IMR-90 (cell line): ENCODE measurements around the gene SLC6A13. TPM values are rescaled to one million over a fixed set of nuclear protein-coding genes. Genes with fewer than 3 reads are reported as not detected.

Source experiments
- ATAC-seq: fragments of 200-7000 bp; cut with Tn5 transposase; 2 replicates; pipeline ENCODE4 v1.9.1; 2020; ENCODE audit warnings: low read depth, mild to moderate bottlenecking, moderate library complexity
- BruUV-seq: library from RNA; stranded (reverse); fragments of 400-500 nt; replicated peaks from 2 replicates; lab custom pipeline; 2021; lab: Mats Ljungman, UMichigan
- CTCF ChIA-PET: fragments of 300-600 bp; formaldehyde crosslinking; extraction: SDS; loops from one replicate; lab custom pipeline; 2021; ENCODE audit warnings: antibody characterized with exemption; lab: Yijun Ruan, JAX
- POLR2A ChIA-PET: fragments of 300-600 bp; sonication (Branson Sonifier 250); formaldehyde crosslinking; loops from one replicate; lab custom pipeline; 2022; ENCODE audit warnings: antibody characterized with exemption; ENCODE audit not compliant: unreplicated experiment; lab: Charles Lee
- DNase-seq: peaks from one replicate; pipeline ENCODE4 v3.0.0; 2013
- H2AFZ ChIP-seq: replicated peaks from 2 replicates; pipeline ENCODE3; 2013; ENCODE audit warnings: low read length, mild to moderate bottlenecking; ENCODE audit not compliant: poor library complexity
- H2AK5ac ChIP-seq: 2 replicates; pipeline ENCODE4 v1.6.1; 2013; ENCODE audit warnings: low read depth, low read length, inconsistent platforms
- H2AK9ac ChIP-seq: replicated peaks from 2 replicates; pipeline ENCODE3; 2013; ENCODE audit warnings: mild to moderate bottlenecking, low read depth, low read length, moderate library complexity; ENCODE audit not compliant: poor library complexity
- H2BK120ac ChIP-seq: 2 replicates; pipeline ENCODE4 v1.6.1; 2013; ENCODE audit warnings: low read depth, low read length, inconsistent platforms
- H2BK15ac ChIP-seq: 3 replicates; pipeline ENCODE4 v1.6.1; 2013; ENCODE audit warnings: low read depth, low read length, inconsistent platforms
- H2BK20ac ChIP-seq: 2 replicates; pipeline ENCODE4 v1.6.1; 2013; ENCODE audit warnings: low read depth, mild to moderate bottlenecking, inconsistent platforms, low read length, moderate library complexity
- H2BK5ac ChIP-seq: 2 replicates; pipeline ENCODE4 v1.6.1; 2013; ENCODE audit warnings: mild to moderate bottlenecking, low read depth, low read length, inconsistent platforms; ENCODE audit not compliant: poor library complexity, severe bottlenecking
- H3K14ac ChIP-seq: replicated peaks from 2 replicates; pipeline ENCODE4 v1.6.1; 2013; ENCODE audit warnings: low read depth, low read length, inconsistent platforms
- H3K18ac ChIP-seq: 2 replicates; pipeline ENCODE4 v1.6.1; 2013; ENCODE audit warnings: low read depth, low read length, control low read depth
- H3K23ac ChIP-seq: 2 replicates; pipeline ENCODE4 v1.6.1; 2013; ENCODE audit warnings: low read depth, low read length, inconsistent platforms
- H3K27ac ChIP-seq: 2 replicates; pipeline ENCODE4 v1.5.1; 2013; ENCODE audit warnings: mild to moderate bottlenecking, control low read depth, low read length; ENCODE audit not compliant: insufficient read depth
- H3K27me3 ChIP-seq: 2 replicates; pipeline ENCODE4 v1.6.1; 2013; ENCODE audit warnings: low read length; ENCODE audit not compliant: control insufficient read depth, insufficient read depth
- H3K36me3 ChIP-seq: 2 replicates; pipeline ENCODE4 v1.6.1; 2013; ENCODE audit warnings: low read length, mixed read lengths; ENCODE audit not compliant: control insufficient read depth, insufficient read depth
- H3K4ac ChIP-seq: 2 replicates; pipeline ENCODE4 v1.6.1; 2013; ENCODE audit warnings: low read depth, low read length, inconsistent platforms
- H3K4me1 ChIP-seq: 2 replicates; pipeline ENCODE4 v1.6.1; 2013; ENCODE audit warnings: low read length, mixed read lengths; ENCODE audit not compliant: control insufficient read depth, insufficient read depth
- H3K4me2 ChIP-seq: 2 replicates; pipeline ENCODE4 v1.6.1; 2013; ENCODE audit warnings: low read depth, mild to moderate bottlenecking, control low read depth, low read length, moderate library complexity
- H3K4me3 ChIP-seq: 2 replicates; pipeline ENCODE4 v1.5.1; 2013; ENCODE audit warnings: low read depth, mild to moderate bottlenecking, control low read depth, low read length, moderate library complexity; ENCODE audit not compliant: insufficient read depth
- H3K56ac ChIP-seq: 2 replicates; pipeline ENCODE4 v1.6.1; 2013; ENCODE audit warnings: low read length, inconsistent platforms; ENCODE audit not compliant: insufficient read depth; ENCODE audit errors: extremely low read depth
- H3K79me1 ChIP-seq, 2 experiments: 2 replicates each; pipeline ENCODE4 v1.6.1; 2013; ENCODE audit warnings: low read length in 2 of 2, inconsistent platforms in 1 of 2, low read depth in 1 of 2
- H3K9ac ChIP-seq: 2 replicates; pipeline ENCODE4 v1.6.1; 2013; ENCODE audit warnings: low read depth, low read length, control low read depth
- H3K9me1 ChIP-seq: 2 replicates; pipeline ENCODE4 v1.6.1; 2013; ENCODE audit warnings: low read length, inconsistent platforms; ENCODE audit not compliant: insufficient read depth
- H3K9me3 ChIP-seq: 2 replicates; pipeline ENCODE4 v1.6.1; 2013; ENCODE audit warnings: low read length; ENCODE audit not compliant: control insufficient read depth, insufficient read depth
- H4K20me1 ChIP-seq: 2 replicates; pipeline ENCODE4 v1.6.1; 2013; ENCODE audit warnings: low read length, inconsistent platforms; ENCODE audit not compliant: insufficient read depth
- H4K5ac ChIP-seq: 2 replicates; pipeline ENCODE4 v1.6.1; 2013; ENCODE audit warnings: mild to moderate bottlenecking, low read depth, low read length, control low read depth
- H4K8ac ChIP-seq, 2 experiments: 2 replicates each; pipeline ENCODE4 v1.6.1; 2013; ENCODE audit warnings: low read depth in 2 of 2, low read length in 2 of 2, control low read depth in 1 of 2, inconsistent platforms in 1 of 2
- H4K91ac ChIP-seq: 2 replicates; pipeline ENCODE4 v1.6.1; 2013; ENCODE audit warnings: low read depth, low read length, inconsistent platforms; ENCODE audit not compliant: insufficient read depth
- MAFK ChIP-seq: IDR thresholded peaks from 2 replicates; pipeline ENCODE4 v1.6.1; 2012; ENCODE audit warnings: low read depth, low read length, improper control_type of control experiment
- MAZ ChIP-seq: IDR thresholded peaks from 2 replicates; pipeline ENCODE4 v1.6.1; 2012; ENCODE audit warnings: low read depth, mild to moderate bottlenecking, low read length, improper control_type of control experiment, moderate library complexity, borderline replicate concordance
- MXI1 ChIP-seq: IDR thresholded peaks from 2 replicates; pipeline ENCODE4 v1.6.1; 2012; ENCODE audit warnings: low read depth, mild to moderate bottlenecking, low read length, moderate library complexity, borderline replicate concordance
- RAD21 ChIP-seq: IDR thresholded peaks from 2 replicates; pipeline ENCODE4 v1.6.1; 2012; ENCODE audit warnings: low read length, improper control_type of control experiment
- WGBS, 2 experiments: methylation state at CpG; one replicate each; pipeline versions ENCODE4 v1.1.5 to v1.1.7; 2013; ENCODE audit warnings: missing lambda C conversion rate in 2 of 2; ENCODE audit not compliant: insufficient read length in 1 of 2; ENCODE audit errors: extremely low coverage in 2 of 2; 5-methylcytosine and 5-hydroxymethylcytosine counted together
- dilution Hi-C: fragments of 300-500 bp; cut with HindIII; formaldehyde crosslinking; loops from one replicate; pipeline ENCODE4 v1.14.3; 2018; ENCODE audit warnings: low sequenced_read_pairs; ENCODE audit not compliant: unreplicated experiment
- in situ Hi-C: fragments of 300-500 bp; cut with MboI; formaldehyde crosslinking; loops from 3 replicates; pipeline ENCODE4 v1.14.3; 2019; ENCODE audit warnings: low sequenced_read_pairs, inconsistent platforms, mixed read lengths
- intact Hi-C: fragments of 100-400 bp; cut with micrococcal nuclease; formaldehyde crosslinking; loops from 2 replicates; pipeline ENCODE4 v1.10.0; 2022
- polyA plus RNA-seq, 3 experiments: library from polyadenylated mRNA; depleted of rRNA; stranded (reverse); fragments of >200 nt; gene quantifications; 2 replicates each; pipeline ENCODE4 v1.2.3, GENCODE V29; 2012; ENCODE audit warnings: low replicate concordance in 1 of 3
- total RNA-seq: library from RNA; depleted of rRNA; stranded (reverse); fragments of >200 nt; gene quantifications from 2 replicates; pipeline ENCODE4 v1.2.3, GENCODE V29; 2012

Gene SLC6A13
- total and polyA plus RNA-seq, 2 of the 4 experiments (the other 2 are of a cell fraction), result under 0.01 to 0.10 TPM

- Histone ChIP-seq H2BK15ac (no peak overlapping the region; the same call in 2 of the 3 replicates), H2BK120ac (no peak overlapping the region), H3K27ac (no peak overlapping the region), H2AK9ac (no peak overlapping the region), H4K5ac (no peak overlapping the region), H2AFZ (no peak overlapping the region), H3K18ac (no peak overlapping the region), H3K14ac (no peak overlapping the region), H3K9me1 (peaks cover 15% of the 10 kb centered on the region), H4K91ac (no peak overlapping the region), H3K9me3 (no peaks in the 10 kb centered on the region), H3K79me1 (peaks cover 0 to 7% of the 10 kb centered on the region in 2 experiments; a peak in 1 of 4 replicates), H3K9ac (no peak overlapping the region), H3K36me3 (no peaks in the 10 kb centered on the region), H3K4me2 (no peak overlapping the region), H2AK5ac (no peak overlapping the region), H2BK20ac (no peak overlapping the region), H2BK5ac (no peak overlapping the region), H4K8ac (no peak overlapping the region), H3K23ac (no peak overlapping the region), H4K20me1 (no peaks in the 10 kb centered on the region), H3K4me1 (peaks cover 14% of the 10 kb centered on the region), H3K4ac (no peak overlapping the region), H3K56ac (no peak overlapping the region), H3K4me3 (no peak overlapping the region), H3K27me3 (no peaks in the 10 kb centered on the region; the same call in 1 of the 2 replicates)
- dilution Hi-C loops, result no loop called here
- BruUV-seq, result no TSS peak
- no peak for ATAC-seq
- TF ChIP-seq RAD21 (no peak), MAFK (no peak), MAZ (no peak), MXI1 (no peak)
- in situ Hi-C loops, result no loop called here
- POLR2A ChIA-PET, result no interaction called here
- DNase-seq, result no peak
- CTCF ChIA-PET, result no interaction called here
- intact Hi-C loops, result no loop called here
- 100% methylated on average over 2 of the region's 13 CpGs; no CpG with 5 or more reads in 1 of the 2 experiments for WGBS, 2 experiments
Measured at GRCh38 chr12:184811-185575, 77.6 kb downstream of the SLC6A13 start.
